ENCODE results near the gene GMFB.
"Not testable (repeated sequence)": the region's sequence is repeated elsewhere in the genome, so short reads cannot be mapped to it uniquely, and the experiment has no call there.

Gene GMFB

GRCh38 chr14:54457609-54457996 lies 31.2 kb downstream of the GMFB start:
- DNase-seq (ENCODE audit: low read depth), result no peak

GRCh38 chr14:54456820-54457608 lies 31.8 kb downstream of the GMFB start:
- not testable (repeated sequence) for DNase-seq (ENCODE audit: low read depth)

- DNase-seq (ENCODE audit: low read depth), result no peak
These were observed 33.4 kb downstream of the GMFB start for GRCh38 chr14:54455363-54455762.

GRCh38 chr14:54453990-54454389 lies 34.8 kb downstream of the GMFB start:
- DNase-seq (ENCODE audit: low read depth), result not testable (repeated sequence)

- no peak for DNase-seq (ENCODE audit: low read depth)
These were observed 35.5 kb downstream of the GMFB start for GRCh38 chr14:54453252-54453651.

GRCh38 chr14:54451961-54452360 lies 36.8 kb downstream of the GMFB start:
- DNase-seq (ENCODE audit: low read depth), result no peak

GRCh38 chr14:54451121-54451601 lies 37.6 kb downstream of the GMFB start:
- DNase-seq (ENCODE audit: low read depth), result no peak

GRCh38 chr14:54450535-54450934 lies 38.2 kb downstream of the GMFB start:
- no peak for DNase-seq (ENCODE audit: low read depth)

- DNase-seq (ENCODE audit: low read depth), result no peak
These were observed 41.5 kb downstream of the GMFB start for GRCh38 chr14:54447231-54447692.

GRCh38 chr14:54446161-54446693 lies 42.6 kb downstream of the GMFB start:
- DNase-seq (ENCODE audit: low read depth), result no peak

- no peak for DNase-seq (ENCODE audit: low read depth)
These were observed 44.1 kb downstream of the GMFB start for GRCh38 chr14:54444681-54445080.

GRCh38 chr14:54443981-54444380 lies 44.8 kb downstream of the GMFB start:
- DNase-seq (ENCODE audit: low read depth), result no peak

- DNase-seq (ENCODE audit: low read depth), result not testable (repeated sequence)
These were observed 45.8 kb downstream of the GMFB start for GRCh38 chr14:54442961-54443360.

- DNase-seq (ENCODE audit: low read depth), result peak; percentile 85
These were observed 47.6 kb downstream of the GMFB start, which contains the start of gene CNIH1 for GRCh38 chr14:54440873-54441868. Gene CNIH1, minus strand, starts transcription at chr14:54441374. Its CDS starts 47 bp downstream, at chr14:54441327.

- no peak for DNase-seq (ENCODE audit: low read depth)
These were observed 48.3 kb downstream of the GMFB start for GRCh38 chr14:54440476-54440872.

GRCh38 chr14:54440037-54440436 lies 48.7 kb downstream of the GMFB start:
- no peak for DNase-seq (ENCODE audit: low read depth)

- no peak for DNase-seq (ENCODE audit: low read depth)
These were observed 50.1 kb downstream of the GMFB start for GRCh38 chr14:54438703-54439102.

GRCh38 chr14:54437954-54438353 lies 50.8 kb downstream of the GMFB start:
- not testable (repeated sequence) for DNase-seq (ENCODE audit: low read depth)

GRCh38 chr14:54435500-54435981 lies 53.2 kb downstream of the GMFB start:
- DNase-seq (ENCODE audit: low read depth), result no peak

GRCh38 chr14:54428527-54428926 lies 60.3 kb downstream of the GMFB start:
- DNase-seq (ENCODE audit: low read depth), result no peak

- no peak for DNase-seq (ENCODE audit: low read depth)
These were observed 60.9 kb downstream of the GMFB start for GRCh38 chr14:54427871-54428270.

Data from T follicular helper cell (primary cell).